Measurements from ENCODE around the gene ARHGAP24.

ARHGAP24 gene

DNA sequence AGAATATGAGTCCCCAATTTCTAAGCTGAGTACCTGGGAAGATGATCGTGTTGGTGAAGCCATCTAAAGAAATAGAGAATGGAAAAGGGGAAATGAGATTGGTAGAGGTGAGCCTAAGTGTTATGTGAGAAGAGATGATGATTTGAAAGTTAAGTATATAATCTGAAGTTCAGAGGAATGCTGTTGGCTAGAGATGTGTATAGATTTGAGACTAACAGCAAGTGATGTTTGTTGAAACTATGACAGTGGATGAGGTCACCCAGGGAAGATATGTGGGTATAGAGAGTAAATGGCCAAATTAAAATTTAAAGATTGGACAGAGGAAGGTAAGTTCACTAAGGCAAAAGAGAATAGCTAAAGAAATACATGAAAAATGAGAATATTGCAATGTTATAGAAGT, 560.7 kb downstream of the ARHGAP24 start:
- no peak for DNase-seq

DNA sequence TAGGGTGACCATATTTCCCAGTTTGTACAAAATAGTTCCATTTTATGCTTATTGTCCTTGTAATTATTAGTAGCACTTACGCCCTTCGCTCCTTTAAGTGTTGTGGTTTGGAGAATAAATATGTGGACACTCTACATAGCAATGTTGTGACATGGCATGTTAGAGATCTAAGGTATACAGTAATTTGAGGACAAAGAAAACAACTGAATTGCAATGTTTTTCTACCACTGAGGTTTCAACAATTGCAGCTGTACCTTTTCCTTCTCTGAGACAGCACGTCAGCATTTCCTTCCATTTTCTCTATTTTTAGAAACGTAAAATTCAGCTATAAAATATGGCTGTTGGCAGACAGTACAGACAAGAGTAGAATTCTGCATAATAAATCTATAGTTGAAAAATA, 561.8 kb downstream of the ARHGAP24 start:
- DNase-seq = no peak

DNA sequence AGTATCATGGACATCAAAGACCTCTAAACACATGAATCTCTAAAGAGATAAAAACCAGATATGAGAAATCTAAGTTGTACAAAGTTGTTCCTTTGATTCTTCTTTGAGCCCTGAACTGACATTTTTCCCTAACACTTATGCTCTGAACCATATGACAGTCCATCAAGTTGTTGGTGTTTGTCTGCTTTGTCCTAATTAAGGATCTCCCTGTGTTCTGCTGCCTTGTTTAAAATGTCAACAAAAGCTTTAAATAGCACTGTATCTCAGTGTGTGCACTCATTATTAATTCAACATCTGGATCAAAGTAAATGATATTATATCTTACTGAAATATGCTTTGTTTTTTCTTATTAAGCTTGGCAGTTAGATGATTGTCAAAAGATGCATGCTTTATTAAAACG, 563.1 kb downstream of the ARHGAP24 start:
- no peak for DNase-seq

DNA sequence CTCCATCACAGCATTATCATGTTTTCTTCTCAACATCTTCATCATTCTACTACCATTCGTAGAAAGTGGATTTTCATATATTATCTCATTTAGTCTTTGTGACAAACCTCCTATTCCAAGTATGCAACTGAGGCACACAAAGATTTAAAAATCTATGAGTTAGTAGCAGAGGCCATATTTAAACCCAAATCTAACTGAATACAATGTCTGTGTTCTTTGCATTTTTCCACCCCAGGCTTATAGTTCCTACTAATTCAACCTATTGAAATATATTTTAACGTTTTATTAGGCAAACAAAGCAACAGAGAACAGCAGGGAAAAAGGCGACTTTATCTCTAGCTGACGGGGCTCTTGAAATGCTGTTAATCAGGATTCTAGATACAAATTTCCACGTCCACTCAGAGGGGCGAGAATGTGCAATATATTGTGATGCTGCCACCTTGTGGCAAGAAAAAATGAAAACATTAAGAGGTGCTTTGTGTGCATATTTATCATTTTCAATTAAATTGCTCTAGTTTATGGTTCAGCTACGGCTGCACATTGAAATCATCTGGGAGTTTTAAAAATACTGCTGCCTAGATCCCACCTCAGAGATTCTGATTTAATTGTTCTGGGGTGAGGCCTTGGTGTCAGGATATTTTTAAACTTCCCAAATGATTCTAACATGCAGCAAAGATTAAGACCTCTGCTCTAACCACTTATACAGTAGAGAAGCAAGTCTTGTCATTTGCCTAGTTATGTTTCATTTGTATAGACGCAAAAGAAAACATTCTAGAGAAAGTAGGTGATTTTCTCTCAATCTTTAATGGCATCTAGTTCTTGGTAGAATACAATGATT, 569.0 kb downstream of the ARHGAP24 start:
- peak; percentile 57 for DNase-seq

DNA sequence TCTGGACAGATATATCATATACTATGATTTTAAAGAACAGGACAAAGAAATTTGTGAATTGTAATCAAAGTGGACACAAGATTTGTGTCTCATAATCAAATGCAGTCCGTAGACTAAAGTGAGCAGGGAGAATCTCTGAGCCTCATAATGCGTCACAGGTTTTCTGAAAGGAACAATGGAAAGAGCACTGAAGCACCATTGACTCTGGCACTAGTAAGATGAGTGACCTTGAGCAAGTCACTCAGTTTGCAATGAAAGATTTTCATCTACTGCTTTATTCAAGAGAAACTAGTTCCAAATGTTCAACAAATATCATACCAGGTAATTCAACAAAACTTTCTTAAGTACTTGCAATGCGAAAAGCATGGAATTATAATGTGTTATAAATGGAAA, 569.6 kb downstream of the ARHGAP24 start:
- DNase-seq = no peak

DNA sequence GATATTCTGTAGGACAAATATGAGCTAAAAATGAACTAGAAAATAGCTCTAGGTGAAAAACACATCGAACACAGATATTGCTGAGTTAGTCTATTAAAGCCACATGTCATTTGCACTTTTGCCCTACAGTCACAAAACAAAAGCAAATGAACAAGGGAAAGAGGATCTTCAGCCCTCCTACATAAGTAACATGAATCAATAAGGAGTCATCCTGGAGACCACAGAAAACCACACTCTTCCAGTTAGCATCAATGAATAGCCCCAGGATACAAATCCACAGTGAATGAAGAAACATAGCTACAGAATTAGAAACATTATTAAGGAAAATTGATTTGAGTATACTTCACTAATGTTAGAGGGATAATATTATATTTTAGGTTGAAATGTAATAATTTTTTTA, 573.5 kb downstream of the ARHGAP24 start:
- DNase-seq = no peak

DNA sequence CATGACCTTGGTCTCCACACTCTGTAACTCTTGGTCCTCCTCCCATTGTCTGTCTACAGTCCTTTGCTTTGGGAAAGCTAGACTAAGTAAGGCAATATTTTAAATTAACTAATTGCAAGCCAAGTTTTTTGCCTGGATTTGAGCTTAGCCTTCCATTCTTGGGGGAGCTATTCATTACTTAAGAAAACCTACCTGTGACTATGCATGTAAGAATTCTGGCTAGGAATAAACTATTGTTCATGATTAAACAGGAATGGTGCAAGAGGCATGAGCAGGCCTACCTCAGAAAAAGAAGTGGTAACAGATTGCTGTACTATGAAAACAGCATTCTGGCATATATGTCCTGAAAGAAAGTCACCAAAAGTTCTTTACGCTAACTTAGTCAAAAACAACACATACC, 575.5 kb downstream of the ARHGAP24 start:
- no peak for DNase-seq

All from retina (tissue), 1 donor.